ENCODE results near the gene PEDS1.
"Not testable (repeated sequence)": the region's sequence is repeated elsewhere in the genome, so short reads cannot be mapped to it uniquely, and the experiment has no call there.

Gene PEDS1

DNA sequence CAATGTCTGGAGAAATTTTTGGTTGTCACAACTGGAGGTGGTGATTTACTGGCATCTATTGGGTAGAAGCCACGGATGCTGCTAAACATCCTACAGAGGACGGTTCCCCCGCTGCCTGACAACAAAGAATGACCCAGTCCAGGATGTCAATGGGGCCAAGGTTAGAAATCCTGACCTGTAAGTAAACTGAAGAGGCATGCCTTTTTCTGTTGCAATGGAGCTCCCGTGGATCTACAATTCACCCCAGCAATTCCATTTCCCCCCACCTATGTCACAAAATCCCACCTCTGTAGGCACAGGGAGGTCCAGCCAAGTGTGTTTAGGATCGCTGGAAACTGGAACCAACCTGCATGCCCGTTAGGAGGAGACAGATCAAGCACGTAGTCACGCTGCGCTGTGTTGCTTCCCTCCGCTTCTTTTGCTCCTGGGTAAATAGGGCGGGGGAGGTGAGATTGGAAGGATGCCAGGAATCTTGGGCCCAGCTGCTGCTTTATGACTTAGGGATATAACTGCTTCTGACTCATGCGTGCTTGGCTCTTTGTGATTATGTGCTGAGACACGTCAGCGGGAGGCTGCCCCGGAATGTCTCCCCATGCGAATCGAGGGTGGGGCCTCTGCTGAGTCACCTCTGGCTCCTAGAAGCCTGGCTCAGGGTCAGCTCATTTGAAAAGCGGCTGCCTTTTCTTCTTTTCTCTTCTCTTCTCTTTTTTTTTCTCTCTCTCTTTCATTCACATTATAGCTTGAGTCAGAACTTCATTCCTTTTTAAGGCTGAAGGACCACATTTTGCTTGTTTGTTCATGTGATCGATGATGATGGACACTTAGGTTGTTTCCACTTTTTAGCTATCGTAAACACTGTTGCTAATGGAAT is 12.4 kb upstream of the PEDS1 start:
- H3K27ac ChIP-seq = peak overlapping the region; percentile 79
- TF ChIP-seq CTCF (conservative IDR thresholded peaks at IDR 0.05) = 0 out of 2 replicates have a peak, but pooled peaks have one; percentile 11

- TF ChIP-seq CTCF (conservative IDR thresholded peaks at IDR 0.05) = no peak
- H3K27ac ChIP-seq = no peak overlapping the region
These were observed 10.2 kb upstream of the PEDS1 start for GRCh38 chr20:50163570-50164317.

- not testable (repeated sequence) for H3K27ac ChIP-seq
These were observed 8.0 kb upstream of the PEDS1 start for GRCh38 chr20:50161494-50161893.

DNA sequence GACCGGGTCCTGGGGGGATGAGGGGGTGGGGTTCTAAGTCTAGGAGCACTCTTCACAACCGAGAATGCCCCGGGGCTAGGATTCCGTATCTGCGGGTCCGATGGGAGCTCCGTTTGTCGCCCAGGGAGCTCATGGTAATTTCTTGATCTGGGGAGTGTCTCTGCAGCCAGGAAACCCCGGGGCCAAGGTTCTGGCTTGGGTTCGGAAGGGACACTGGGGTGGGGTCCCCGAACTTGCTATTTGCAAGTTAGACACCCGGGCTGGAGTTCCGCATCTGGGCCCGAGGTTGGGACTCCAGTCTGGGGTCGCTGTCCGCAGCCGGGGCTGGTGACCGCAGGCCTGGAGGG is 397 bp downstream of the PEDS1 start:
- no peak; the same call in 1 of the 2 replicates for TF ChIP-seq CTCF (conservative IDR thresholded peaks at IDR 0.05)
- H3K27ac ChIP-seq = peak overlapping the region; percentile 88

DNA sequence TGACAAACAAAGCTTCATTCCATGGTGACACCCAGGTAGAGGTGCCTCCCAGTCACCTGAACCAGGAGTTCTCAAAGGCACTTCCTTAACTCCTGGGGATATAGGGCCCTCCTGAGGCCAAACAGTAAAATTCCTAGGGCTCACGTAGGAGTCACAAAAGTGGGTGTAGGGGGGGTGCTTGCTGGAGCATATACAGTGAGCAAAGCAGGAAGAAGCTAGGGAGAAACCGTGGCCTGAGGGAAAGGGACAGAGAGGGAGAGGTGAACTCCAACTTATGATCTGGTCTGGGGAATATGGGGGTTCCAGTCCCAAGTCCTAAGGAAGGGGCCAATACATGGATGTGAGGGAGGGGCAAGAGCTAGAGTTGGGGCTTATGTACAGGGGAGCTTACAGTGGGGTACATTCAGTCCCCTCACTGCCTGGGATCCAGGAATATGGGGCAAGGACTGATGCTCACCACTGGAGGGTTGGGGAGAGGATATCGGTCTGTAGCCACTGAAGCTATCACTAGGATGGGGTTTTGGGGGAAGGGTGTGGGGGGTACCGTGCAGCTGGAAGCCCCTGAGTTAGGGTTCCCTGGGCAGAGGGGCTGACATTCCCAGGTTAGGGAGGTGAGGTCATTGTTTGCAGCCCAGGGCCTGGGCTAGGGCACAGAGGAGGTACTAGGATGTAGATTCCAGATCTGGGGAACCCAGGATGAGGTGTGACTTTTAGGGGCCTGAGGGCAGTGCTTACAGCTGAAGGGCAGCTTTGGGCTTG is 950 bp downstream of the PEDS1 start:
- TF ChIP-seq CTCF (conservative IDR thresholded peaks at IDR 0.05) = peak; percentile 46
- peak overlapping the region; percentile 88 for H3K27ac ChIP-seq

DNA sequence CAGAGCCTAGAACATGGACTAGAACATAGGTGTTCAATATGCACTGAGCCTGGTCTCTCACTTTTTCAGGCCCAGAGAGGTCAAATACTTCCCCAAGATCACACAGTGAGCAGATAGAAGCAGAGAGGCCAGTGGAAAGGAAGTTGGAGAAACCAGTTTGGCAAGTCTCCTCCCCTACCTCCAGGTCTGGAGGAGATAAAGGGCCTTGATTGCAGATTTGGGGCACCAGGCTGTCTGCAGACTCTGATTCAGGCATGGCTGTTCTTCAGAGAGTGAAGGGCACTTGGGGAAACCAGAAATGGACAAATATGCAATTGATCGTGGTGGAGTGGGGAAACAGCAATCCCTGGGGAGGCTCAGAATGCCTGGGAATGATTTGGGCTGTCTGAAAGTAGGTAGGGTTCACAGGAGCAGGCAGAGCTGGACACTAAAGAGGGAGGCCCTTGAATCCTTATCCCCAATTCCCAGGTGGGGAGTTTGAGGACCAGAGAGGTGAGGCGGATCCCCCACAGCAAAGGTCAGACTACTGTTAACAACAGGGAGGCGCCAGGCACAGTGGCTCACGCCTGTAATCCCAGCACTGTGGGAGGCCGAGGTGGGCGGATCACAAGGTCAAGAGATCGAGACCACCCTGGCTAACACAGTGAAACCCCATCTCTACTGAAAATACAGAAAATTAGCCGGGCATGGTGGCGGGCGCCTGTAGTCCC is 2.3 kb downstream of the PEDS1 start:
- peak overlapping the region; percentile 88 for H3K27ac ChIP-seq

More for the DNA sequence above, 2.3 kb downstream of the PEDS1 start:
- TF ChIP-seq CTCF (conservative IDR thresholded peaks at IDR 0.05) = no peak

All from VCaP (cell line).